ENCODE results near the gene RMI1.

RMI1 gene

GRCh38 chr9:83969602-83970001, 11.0 kb upstream of the RMI1 start:
- no peak for DNase-seq (ENCODE audit: low spot score)

- DNase-seq (ENCODE audit: low spot score): no peak
These were observed 9.1 kb upstream of the RMI1 start for GRCh38 chr9:83971485-83971884.

- no peak for DNase-seq (ENCODE audit: low spot score)
These were observed 8.3 kb upstream of the RMI1 start for GRCh38 chr9:83972286-83972685.

- DNase-seq (ENCODE audit: low spot score): no peak
These were observed 5.3 kb upstream of the RMI1 start for GRCh38 chr9:83975300-83975699.

- DNase-seq (ENCODE audit: low spot score): no peak
These were observed 4.2 kb upstream of the RMI1 start for GRCh38 chr9:83976372-83976771.

- DNase-seq (ENCODE audit: low spot score): no peak
These were observed 3.4 kb upstream of the RMI1 start for GRCh38 chr9:83977196-83977595.

- DNase-seq (ENCODE audit: low spot score): peak; percentile 89
These were observed 1.4 kb upstream of the RMI1 start for GRCh38 chr9:83978992-83979811.

GRCh38 chr9:83979812-83980394, 702 bp upstream of the RMI1 start, which contains the start of gene HNRNPK:
TSS of gene HNRNPK (minus strand) at chr9:83980215. CDS start at chr9:83978252, 1,963 bp downstream.
- DNase-seq (ENCODE audit: low spot score): peak; percentile 100

- no peak for DNase-seq (ENCODE audit: low spot score)
These were observed 694 bp downstream of the RMI1 start for GRCh38 chr9:83981126-83981871.

- DNase-seq (ENCODE audit: low spot score): no peak
These were observed 5.6 kb downstream of the RMI1 start for GRCh38 chr9:83986195-83986594.

- no peak for DNase-seq (ENCODE audit: low spot score)
These were observed 6.3 kb downstream of the RMI1 start for GRCh38 chr9:83986765-83987401.

GRCh38 chr9:83987402-83987791, 6.8 kb downstream of the RMI1 start:
- DNase-seq (ENCODE audit: low spot score): no peak

- DNase-seq (ENCODE audit: low spot score): no peak
These were observed 7.8 kb downstream of the RMI1 start for GRCh38 chr9:83988411-83988810.

GRCh38 chr9:83991355-83991754, 10.8 kb downstream of the RMI1 start:
- DNase-seq (ENCODE audit: low spot score): no peak

GRCh38 chr9:83992407-83992806, 11.8 kb downstream of the RMI1 start:
- DNase-seq (ENCODE audit: low spot score): peak; percentile 29

- no peak for DNase-seq (ENCODE audit: low spot score)
These were observed 12.3 kb downstream of the RMI1 start for GRCh38 chr9:83992901-83993300.

- DNase-seq (ENCODE audit: low spot score): no peak
These were observed 15.5 kb downstream of the RMI1 start for GRCh38 chr9:83996126-83996525.

- DNase-seq (ENCODE audit: low spot score): no peak
These were observed 18.7 kb downstream of the RMI1 start for GRCh38 chr9:83999141-83999918.

- DNase-seq (ENCODE audit: low spot score): peak; percentile 31
These were observed 19.6 kb downstream of the RMI1 start for GRCh38 chr9:84000186-84000585.

- DNase-seq (ENCODE audit: low spot score): no peak
These were observed 21.0 kb downstream of the RMI1 start for GRCh38 chr9:84001621-84002020.

GRCh38 chr9:84002344-84002743, 21.7 kb downstream of the RMI1 start:
- DNase-seq (ENCODE audit: low spot score): no peak

- DNase-seq (ENCODE audit: low spot score): no peak
These were observed 22.6 kb downstream of the RMI1 start for GRCh38 chr9:84003246-84003645.
